Measurements from ENCODE around the gene ZDHHC18.

DNA sequence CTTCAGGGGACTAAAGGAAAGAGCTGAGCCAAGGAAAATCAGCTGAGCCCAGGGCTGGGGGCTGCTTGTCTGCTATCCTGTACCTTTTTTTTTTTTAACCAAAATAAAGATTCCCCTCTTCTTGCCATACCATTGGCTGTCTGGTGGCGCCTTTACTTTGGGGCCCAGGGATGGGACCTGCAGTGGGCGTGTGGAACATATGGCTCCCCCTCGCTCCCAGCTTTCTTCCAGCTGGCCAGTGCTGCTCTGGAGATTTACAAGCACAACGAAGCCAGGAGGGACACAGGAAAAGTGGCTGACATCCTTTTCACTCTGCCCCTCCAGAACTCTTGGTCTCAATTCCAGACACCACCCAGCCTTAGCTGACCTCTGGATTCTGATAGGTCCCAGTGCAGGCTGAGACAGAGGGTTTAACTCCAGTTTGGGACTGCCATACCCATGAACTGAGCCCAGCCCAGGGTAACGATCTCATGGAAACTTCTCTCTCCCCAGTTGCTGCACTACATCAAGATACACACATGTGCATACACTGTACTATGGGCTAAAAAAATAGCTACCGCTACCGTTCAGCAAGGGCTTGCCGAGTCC, 31.1 kb downstream of the ZDHHC18 start:
- TF ChIP-seq CTCF (IDR thresholded peaks at IDR 0.05; ENCODE audit: low read depth, low read length) (no peak), EZH2phosphoT487 (IDR thresholded peaks at IDR 0.05; ENCODE audit: low read depth) (no peak)

Measured in OCI-LY3 (cell line).